Upper lobe of left lung (tissue), 4 donors: Measurements from ENCODE around the gene SCUBE1.

Experiments used
- CTCF ChIP-seq, 6 experiments: fragments of 450-650 bp in 4 of 6; fragments of 200-600 bp in 2 of 6; sonication (generic) in 2 of 6; IDR thresholded peaks; one replicate each; pipeline ENCODE4 v1.5.1; 2016 to 2019; ENCODE audit warnings: antibody characterized with exemption in 6 of 6
- POLR2A ChIP-seq, 4 donors: fragments of 450-650 bp; IDR thresholded peaks; one replicate each; pipeline ENCODE4 v1.5.1; 2016 to 2017; ENCODE audit warnings: antibody characterized with exemption in 4 of 4, mild to moderate bottlenecking in 2 of 4
- POLR2AphosphoS5 ChIP-seq, 2 donors: sonication (generic); formaldehyde crosslinking; IDR thresholded peaks; one replicate each; pipeline ENCODE4 v1.5.1; 2017; ENCODE audit warnings: antibody characterized with exemption in 2 of 2

- TF ChIP-seq CTCF (IDR thresholded peaks at IDR 0.05) (no peak), POLR2AphosphoS5 (IDR thresholded peaks at IDR 0.05) (no peak), POLR2A (IDR thresholded peaks at IDR 0.05) (no peak)
These were observed 109.6 kb downstream of the SCUBE1 start for GRCh38 chr22:43233529-43233928.
